GM19099 (cell line): ENCODE measurements around the gene ZAP70.

Experiments used
- POLR2A ChIP-seq: IDR thresholded peaks from 3 replicates; pipeline ENCODE4 v1.6.1; 2011; ENCODE audit warnings: low read depth; ENCODE audit not compliant: insufficient read length; ENCODE audit errors: extremely low read depth

ZAP70 gene

GRCh38 chr2:97722227-97722626 lies 8.9 kb downstream of the ZAP70 start:
- TF ChIP-seq POLR2A = no peak

- TF ChIP-seq POLR2A = no peak
Measured at GRCh38 chr2:97723156-97724072, 10.0 kb downstream of the ZAP70 start.

GRCh38 chr2:97724073-97724410 lies 10.7 kb downstream of the ZAP70 start:
- TF ChIP-seq POLR2A = no peak

- no peak for TF ChIP-seq POLR2A
Measured at GRCh38 chr2:97724501-97724900, 11.1 kb downstream of the ZAP70 start.

GRCh38 chr2:97724946-97725688 lies 11.7 kb downstream of the ZAP70 start:
- TF ChIP-seq POLR2A = no peak

GRCh38 chr2:97726261-97727064 lies 13.1 kb downstream of the ZAP70 start:
- no peak for TF ChIP-seq POLR2A

GRCh38 chr2:97727296-97727695 lies 13.9 kb downstream of the ZAP70 start:
- no peak for TF ChIP-seq POLR2A

GRCh38 chr2:97728091-97728731 lies 14.8 kb downstream of the ZAP70 start:
- no peak for TF ChIP-seq POLR2A

- no peak for TF ChIP-seq POLR2A
Measured at GRCh38 chr2:97730245-97730644, 16.9 kb downstream of the ZAP70 start.

- TF ChIP-seq POLR2A = no peak
Measured at GRCh38 chr2:97731274-97732020, 18.1 kb downstream of the ZAP70 start.

- no peak for TF ChIP-seq POLR2A
Measured at GRCh38 chr2:97732436-97733340, 19.3 kb downstream of the ZAP70 start.

GRCh38 chr2:97733341-97734035 lies 20.1 kb downstream of the ZAP70 start:
- TF ChIP-seq POLR2A = no peak

- no peak for TF ChIP-seq POLR2A
Measured at GRCh38 chr2:97734061-97735051, 21.0 kb downstream of the ZAP70 start.
